GM12892 (cell line): ENCODE measurements around the gene OVOL1.

ENCODE experiments used
- DNase-seq: peaks from one replicate; pipeline ENCODE4 v3.0.0; 2011; ENCODE audit not compliant: insufficient read length
- FAIRE-seq: peaks from 2 replicates; lab custom pipeline; 2011; peaks lifted over from hg19 to GRCh38; lab: Jason Lieb, UNC
- POLR2A ChIP-seq: IDR thresholded peaks from 2 replicates; pipeline ENCODE4 v1.6.1; 2011; ENCODE audit warnings: low read depth, low read length, control low read depth
- POLR2AphosphoS5 ChIP-seq: IDR thresholded peaks from 2 replicates; pipeline ENCODE4 v1.6.1; 2011; ENCODE audit warnings: low read depth, low read length, control low read depth
- TAF1 ChIP-seq: IDR thresholded peaks from 2 replicates; pipeline ENCODE4 v1.6.1; 2011; ENCODE audit warnings: low read depth, mild to moderate bottlenecking, control low read depth, low read length, borderline replicate concordance

Gene OVOL1

GRCh38 chr11:65789230-65790103 is 2.6 kb downstream of the OVOL1 start:
- no peak for FAIRE-seq
- TF ChIP-seq TAF1 (no peak), POLR2AphosphoS5 (no peak), POLR2A (no peak)
- no peak for DNase-seq

DNA sequence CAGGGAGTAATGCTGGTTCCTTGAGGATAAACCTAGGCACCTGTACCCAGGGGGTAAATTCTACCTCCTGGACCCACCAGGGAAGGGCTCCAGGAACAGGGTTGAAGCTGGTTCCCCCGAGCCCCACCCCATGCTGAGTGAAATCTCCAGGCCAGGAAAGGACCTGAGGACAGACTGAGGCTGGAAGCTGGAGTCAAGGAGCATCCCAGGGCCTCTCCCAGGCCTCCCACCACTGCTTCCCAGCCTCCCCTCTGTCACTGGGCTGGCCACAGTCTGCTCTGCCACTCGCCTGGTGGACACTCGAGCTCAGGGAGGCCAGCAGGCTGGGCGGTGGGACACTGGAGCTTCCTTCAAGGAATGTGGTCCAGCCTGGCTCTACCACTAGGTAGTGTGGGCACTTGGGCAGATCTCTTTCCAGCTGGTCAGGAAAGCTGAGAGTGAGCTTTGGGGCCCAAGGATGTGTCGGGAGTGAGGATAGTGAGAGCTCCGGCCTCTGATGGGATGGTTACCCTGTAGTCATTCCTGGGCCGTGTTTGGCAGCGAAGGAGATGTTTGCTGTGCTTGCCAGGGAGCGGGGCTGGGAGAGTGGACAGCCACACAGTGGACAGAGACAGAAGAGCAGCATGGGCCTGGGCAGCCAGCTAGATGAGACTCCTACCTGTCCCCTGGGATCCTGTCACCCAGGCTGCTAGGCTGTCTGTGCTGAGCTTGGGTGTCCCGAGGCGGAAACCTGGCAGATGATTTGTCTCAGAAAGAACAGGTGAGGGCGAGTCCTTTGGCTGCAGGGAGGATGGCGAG is 3.4 kb downstream of the OVOL1 start:
- TF ChIP-seq POLR2A, result no peak
- no peak for TF ChIP-seq POLR2AphosphoS5
- no peak for TF ChIP-seq TAF1
- FAIRE-seq, result peak; percentile 76
- no peak for DNase-seq

DNA sequence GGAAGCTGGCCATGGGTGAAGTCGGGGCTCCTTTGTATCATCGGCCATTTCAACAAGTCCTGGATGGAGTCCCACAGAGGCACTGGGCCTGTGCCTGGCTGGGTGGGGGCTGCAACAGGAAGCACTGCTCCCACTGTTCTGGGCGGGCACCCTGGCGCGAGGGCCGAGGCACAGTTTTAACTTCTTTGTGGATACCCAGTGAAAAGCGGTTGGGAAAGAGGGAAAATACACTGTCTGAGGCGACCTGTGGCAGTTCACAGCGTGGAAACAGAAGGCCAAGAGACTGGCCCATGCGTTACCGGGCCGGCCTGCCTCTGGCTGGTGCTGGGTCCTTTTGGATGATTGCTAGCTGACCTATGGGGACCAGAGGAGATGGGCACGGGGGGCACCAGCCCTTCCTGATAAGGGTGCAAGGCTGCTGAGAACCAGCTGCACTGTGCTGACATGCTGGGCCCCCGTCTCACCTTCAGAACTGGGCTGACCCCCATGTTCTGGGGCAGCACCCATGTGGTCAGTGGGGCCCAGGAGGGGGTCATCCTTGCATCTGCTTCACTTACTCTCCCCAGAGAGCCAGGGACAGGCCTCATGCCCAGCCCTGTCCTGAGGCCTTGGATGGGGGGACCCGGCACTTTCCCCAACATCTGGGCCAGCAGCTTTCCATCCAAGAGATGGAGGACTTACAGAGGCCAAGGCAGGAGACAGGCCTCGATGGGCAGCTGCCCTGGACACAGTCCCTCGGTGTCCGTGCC is 4.2 kb downstream of the OVOL1 start:
- TF ChIP-seq TAF1, result no peak
- no peak for TF ChIP-seq POLR2A
- no peak for TF ChIP-seq POLR2AphosphoS5
- FAIRE-seq, result no peak
- no peak for DNase-seq

DNA sequence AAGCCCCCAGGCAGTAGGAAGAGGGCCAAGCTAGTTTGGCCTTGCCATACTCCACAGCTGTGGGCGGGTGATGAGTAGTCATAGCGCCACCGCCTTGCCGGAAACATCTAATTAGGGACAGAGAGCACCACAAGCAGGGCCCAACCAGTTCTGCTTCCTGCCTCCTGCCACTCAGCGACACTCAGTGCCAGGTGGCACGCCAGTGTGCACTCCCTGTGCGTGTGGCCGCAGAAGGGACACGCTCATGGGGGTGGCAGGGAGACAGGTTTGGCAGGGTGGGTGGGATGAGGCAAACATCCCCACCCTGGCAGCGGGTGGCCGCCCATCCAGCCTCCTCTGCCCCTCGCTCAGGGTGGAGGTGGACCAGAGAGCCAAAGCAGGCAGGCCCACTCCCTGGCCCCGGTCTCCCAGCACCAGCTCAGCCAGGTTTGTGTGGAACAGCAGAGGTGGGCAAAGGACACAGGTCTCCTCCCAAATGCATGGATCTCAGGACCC is 4.9 kb downstream of the OVOL1 start:
- DNase-seq, result peak; percentile 94

GRCh38 chr11:65792456-65792855 is 5.6 kb downstream of the OVOL1 start:
- DNase-seq (no peak), FAIRE-seq (no peak)
- TF ChIP-seq POLR2AphosphoS5 (no peak), POLR2A (no peak), TAF1 (no peak)

More for the DNA sequence above, 4.9 kb downstream of the OVOL1 start:
- TF ChIP-seq POLR2AphosphoS5 (peak; percentile 73), POLR2A (peak; percentile 75), TAF1 (no peak)
- peak; percentile 100 for FAIRE-seq

GRCh38 chr11:65793144-65793581 is 6.3 kb downstream of the OVOL1 start:
- FAIRE-seq (no peak), DNase-seq (no peak)
- TF ChIP-seq POLR2A (no peak), POLR2AphosphoS5 (no peak), TAF1 (no peak)

DNA sequence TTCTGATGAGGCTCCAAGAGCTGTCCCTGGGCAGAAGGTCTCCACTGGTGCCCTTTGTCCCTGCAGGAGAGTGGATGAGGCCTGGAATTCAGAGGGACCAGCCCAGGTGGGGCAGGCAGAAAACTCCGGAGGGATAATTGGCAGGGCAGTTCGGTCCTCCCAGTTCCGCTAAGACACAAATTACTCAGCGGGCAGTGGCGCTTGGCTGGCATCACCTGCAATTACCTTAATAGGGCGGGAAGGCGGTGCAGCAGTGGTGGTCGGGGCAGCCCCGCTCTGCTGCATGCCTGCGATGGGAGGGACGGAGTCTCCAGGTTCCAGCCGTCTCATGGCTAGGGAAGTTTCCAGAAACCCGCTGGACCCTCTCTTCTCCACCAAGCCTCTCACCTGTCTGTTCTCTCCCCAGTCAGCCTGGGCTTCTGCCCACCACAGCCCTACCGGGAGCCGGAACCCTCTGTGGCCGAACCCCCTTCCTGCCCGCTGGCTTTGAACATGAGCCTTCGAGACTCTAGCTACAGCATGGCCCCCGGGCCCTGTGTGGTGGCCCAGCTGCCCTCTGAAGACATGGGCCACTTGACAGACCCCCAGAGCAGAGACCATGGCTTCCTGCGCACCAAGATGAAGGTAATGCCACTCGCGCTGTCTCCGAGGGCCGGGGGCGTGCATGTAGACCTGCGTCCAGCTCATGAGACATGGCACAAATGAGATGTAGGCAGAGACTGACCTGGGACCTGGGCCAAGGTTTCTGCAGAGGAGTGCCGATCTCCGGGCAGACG is 7.0 kb downstream of the OVOL1 start:
- TF ChIP-seq POLR2AphosphoS5 (no peak), TAF1 (no peak), POLR2A (no peak)
- FAIRE-seq, result no peak

DNA sequence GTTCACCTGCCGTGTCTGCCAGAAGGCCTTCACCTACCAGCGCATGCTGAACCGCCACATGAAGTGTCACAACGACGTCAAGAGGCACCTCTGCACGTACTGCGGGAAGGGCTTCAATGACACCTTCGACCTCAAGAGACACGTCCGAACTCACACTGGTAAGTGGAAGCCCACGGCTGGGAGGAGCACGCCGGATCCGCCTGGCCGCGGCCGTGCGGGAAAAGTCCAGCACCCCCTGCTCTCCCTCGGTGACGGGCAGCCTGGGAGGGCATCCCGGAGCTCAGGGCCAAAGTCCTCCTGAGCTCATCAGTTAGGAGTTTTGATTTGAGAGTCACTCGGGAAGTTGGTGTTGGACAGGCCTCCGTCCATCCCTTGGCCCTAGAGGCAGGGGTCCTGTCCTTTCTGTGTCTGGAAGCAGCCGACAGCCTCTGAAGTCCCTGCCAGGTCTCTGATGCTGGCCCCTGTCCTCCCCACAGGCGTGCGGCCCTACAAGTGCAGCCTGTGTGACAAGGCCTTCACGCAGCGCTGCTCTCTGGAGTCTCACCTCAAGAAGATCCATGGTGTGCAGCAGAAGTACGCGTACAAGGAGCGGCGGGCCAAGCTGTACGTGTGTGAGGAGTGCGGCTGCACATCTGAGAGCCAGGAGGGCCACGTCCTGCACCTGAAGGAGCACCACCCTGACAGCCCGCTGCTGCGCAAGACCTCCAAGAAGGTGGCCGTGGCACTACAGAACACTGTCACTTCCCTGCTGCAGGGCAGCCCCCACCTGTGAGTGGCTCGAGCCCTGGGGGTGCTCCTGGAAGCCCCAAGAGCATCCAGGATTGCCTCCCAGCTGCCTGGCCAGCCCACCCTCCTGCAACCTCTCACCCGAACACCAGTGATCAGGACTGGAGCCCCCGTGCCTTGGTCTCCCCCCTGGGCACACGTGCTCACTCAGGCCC is 8.0 kb downstream of the OVOL1 start:
- no peak for FAIRE-seq
- no peak for TF ChIP-seq POLR2A
- no peak for TF ChIP-seq POLR2AphosphoS5
- no peak for TF ChIP-seq TAF1

More for the DNA sequence above, 7.0 kb downstream of the OVOL1 start:
- DNase-seq, result no peak

GRCh38 chr11:65796726-65797601 is 10.1 kb downstream of the OVOL1 start:
- DNase-seq (no peak), FAIRE-seq (no peak)
- TF ChIP-seq POLR2AphosphoS5 (no peak), TAF1 (no peak), POLR2A (no peak)

More for the DNA sequence above, 8.0 kb downstream of the OVOL1 start:
- no peak for DNase-seq
